ENCODE data around the gene PPFIA3. TPM values are rescaled to one million over a fixed set of nuclear protein-coding genes. Genes with fewer than 3 reads are reported as not detected.

The PPFIA3 gene
- total RNA-seq, result 1.1 and 1.2 TPM in 2 replicates

- peak within 1 kb of the TSS; percentile 86 for H2AFZ ChIP-seq (ENCODE audit: low read length)
- TF ChIP-seq, protein P1, sequence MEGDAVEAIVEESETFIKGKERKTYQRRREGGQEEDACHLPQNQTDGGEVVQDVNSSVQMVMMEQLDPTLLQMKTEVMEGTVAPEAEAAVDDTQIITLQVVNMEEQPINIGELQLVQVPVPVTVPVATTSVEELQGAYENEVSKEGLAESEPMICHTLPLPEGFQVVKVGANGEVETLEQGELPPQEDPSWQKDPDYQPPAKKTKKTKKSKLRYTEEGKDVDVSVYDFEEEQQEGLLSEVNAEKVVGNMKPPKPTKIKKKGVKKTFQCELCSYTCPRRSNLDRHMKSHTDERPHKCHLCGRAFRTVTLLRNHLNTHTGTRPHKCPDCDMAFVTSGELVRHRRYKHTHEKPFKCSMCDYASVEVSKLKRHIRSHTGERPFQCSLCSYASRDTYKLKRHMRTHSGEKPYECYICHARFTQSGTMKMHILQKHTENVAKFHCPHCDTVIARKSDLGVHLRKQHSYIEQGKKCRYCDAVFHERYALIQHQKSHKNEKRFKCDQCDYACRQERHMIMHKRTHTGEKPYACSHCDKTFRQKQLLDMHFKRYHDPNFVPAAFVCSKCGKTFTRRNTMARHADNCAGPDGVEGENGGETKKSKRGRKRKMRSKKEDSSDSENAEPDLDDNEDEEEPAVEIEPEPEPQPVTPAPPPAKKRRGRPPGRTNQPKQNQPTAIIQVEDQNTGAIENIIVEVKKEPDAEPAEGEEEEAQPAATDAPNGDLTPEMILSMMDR (IDR thresholded peaks at IDR 0.05; ENCODE audit: extremely low read depth, low read depth, low read length), result no peak
- H4K20me1 ChIP-seq (ENCODE audit: insufficient read depth, low read length), result no peaks in the 10 kb centered on the region
- H3K36me3 ChIP-seq (ENCODE audit: insufficient read depth, low read length), result no peaks in the 10 kb centered on the region
- H3K4me1 ChIP-seq (ENCODE audit: insufficient read depth, low read length), result peaks cover 10% of the 10 kb centered on the region
- no peaks in the 10 kb centered on the region for H3K79me2 ChIP-seq (ENCODE audit: insufficient read depth, low read length)
- peak within 1 kb of the TSS; percentile 78 for H3K27ac ChIP-seq (ENCODE audit: low read depth, low read length)
- peak within 1 kb of the TSS; percentile 89 for H3K4me2 ChIP-seq (ENCODE audit: insufficient read depth, low read length)
- H3K27me3 ChIP-seq (ENCODE audit: insufficient read depth, low read length), result peaks cover 11% of the 10 kb centered on the region
- DNase-seq (ENCODE audit: insufficient read length, low spot score, missing footprints), result peak; percentile 98
- H3K4me3 ChIP-seq (ENCODE audit: insufficient read depth, low read length), result peak within 1 kb of the TSS; percentile 78
- H3K9me3 ChIP-seq (ENCODE audit: low read depth, low read length), result no peaks in the 10 kb centered on the region
Measured at GRCh38 chr19:49119411-49120324, at the start of gene PPFIA3. PPFIA3 (plus strand) TSS chr19:49119544; CDS start chr19:49127874, 8,330 bp downstream.

GRCh38 chr19:49070416-49070815, 48.9 kb upstream of the PPFIA3 start:
- DNase-seq (ENCODE audit: insufficient read length, low spot score, missing footprints), result peak; percentile 67
- Histone ChIP-seq H3K4me2 (ENCODE audit: insufficient read depth, low read length) (no peak overlapping the region), H3K36me3 (ENCODE audit: insufficient read depth, low read length) (no peaks in the 10 kb centered on the region), H3K4me1 (ENCODE audit: insufficient read depth, low read length) (no peaks in the 10 kb centered on the region), H3K27me3 (ENCODE audit: insufficient read depth, low read length) (peaks cover 19% of the 10 kb centered on the region), H2AFZ (ENCODE audit: low read length) (no peak overlapping the region), H4K20me1 (ENCODE audit: insufficient read depth, low read length) (no peaks in the 10 kb centered on the region), H3K27ac (ENCODE audit: low read depth, low read length) (no peak overlapping the region), H3K4me3 (ENCODE audit: insufficient read depth, low read length) (no peak overlapping the region), H3K9me3 (ENCODE audit: low read depth, low read length) (no peaks in the 10 kb centered on the region), H3K79me2 (ENCODE audit: insufficient read depth, low read length) (no peaks in the 10 kb centered on the region)
- TF ChIP-seq, protein P1 (IDR thresholded peaks at IDR 0.05; ENCODE audit: extremely low read depth, low read depth, low read length), result no peak

DNA sequence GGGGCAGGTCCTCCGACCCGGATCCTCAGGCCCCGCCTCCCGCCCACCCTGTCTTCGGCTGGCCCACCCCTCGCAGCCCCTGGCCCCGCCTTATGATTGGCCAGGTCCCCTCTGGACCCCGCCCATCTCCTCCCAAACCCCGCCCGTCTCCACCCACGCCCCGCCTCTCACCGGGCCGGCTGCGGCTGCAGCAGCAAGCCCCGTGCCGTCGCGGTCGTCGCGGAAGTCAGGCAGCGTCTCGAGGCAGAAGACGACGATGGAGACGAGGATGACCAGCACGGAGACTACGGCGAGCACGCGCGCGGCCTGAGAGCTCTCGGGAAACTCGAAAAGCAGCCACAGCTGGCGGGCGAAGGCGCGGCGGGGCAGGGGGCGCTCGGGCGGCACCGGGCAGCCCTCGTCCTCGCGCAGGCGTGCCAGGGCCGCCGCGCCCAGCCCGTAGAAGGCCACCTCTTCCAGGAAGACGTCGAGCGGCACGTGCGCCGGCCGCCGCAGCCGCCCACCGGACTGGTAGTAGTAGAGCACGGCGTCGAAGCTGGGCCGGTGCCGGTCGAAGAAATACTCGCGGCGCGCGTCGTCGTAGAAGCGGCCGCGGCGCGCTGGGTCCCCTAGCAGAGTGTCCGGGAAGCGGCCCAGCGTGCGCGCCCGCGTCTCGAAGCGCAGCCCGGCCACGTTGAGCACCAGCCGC, 47.3 kb upstream of the PPFIA3 start:
- Histone ChIP-seq H3K27me3 (ENCODE audit: insufficient read depth, low read length) (peaks cover 19% of the 10 kb centered on the region), H3K4me2 (ENCODE audit: insufficient read depth, low read length) (no peak overlapping the region), H2AFZ (ENCODE audit: low read length) (no peak overlapping the region), H4K20me1 (ENCODE audit: insufficient read depth, low read length) (no peaks in the 10 kb centered on the region), H3K27ac (ENCODE audit: low read depth, low read length) (no peak overlapping the region), H3K4me1 (ENCODE audit: insufficient read depth, low read length) (no peaks in the 10 kb centered on the region), H3K79me2 (ENCODE audit: insufficient read depth, low read length) (no peaks in the 10 kb centered on the region), H3K36me3 (ENCODE audit: insufficient read depth, low read length) (no peaks in the 10 kb centered on the region), H3K9me3 (ENCODE audit: low read depth, low read length) (no peaks in the 10 kb centered on the region), H3K4me3 (ENCODE audit: insufficient read depth, low read length) (peak overlapping the region; percentile 13)
- TF ChIP-seq, protein P1 (IDR thresholded peaks at IDR 0.05; ENCODE audit: extremely low read depth, low read depth, low read length), result no peak
- peak; percentile 72 for DNase-seq (ENCODE audit: insufficient read length, low spot score, missing footprints)

Data from osteoblast (primary cell).